HPDE6-E6E7 (cell line): ENCODE results near the gene LCN1.

Experiments used
- DNase-seq: peaks from one replicate; pipeline ENCODE4 v3.0.0; 2011; ENCODE audit warnings: missing footprints; ENCODE audit errors: extremely low spot score

LCN1 gene

DNA sequence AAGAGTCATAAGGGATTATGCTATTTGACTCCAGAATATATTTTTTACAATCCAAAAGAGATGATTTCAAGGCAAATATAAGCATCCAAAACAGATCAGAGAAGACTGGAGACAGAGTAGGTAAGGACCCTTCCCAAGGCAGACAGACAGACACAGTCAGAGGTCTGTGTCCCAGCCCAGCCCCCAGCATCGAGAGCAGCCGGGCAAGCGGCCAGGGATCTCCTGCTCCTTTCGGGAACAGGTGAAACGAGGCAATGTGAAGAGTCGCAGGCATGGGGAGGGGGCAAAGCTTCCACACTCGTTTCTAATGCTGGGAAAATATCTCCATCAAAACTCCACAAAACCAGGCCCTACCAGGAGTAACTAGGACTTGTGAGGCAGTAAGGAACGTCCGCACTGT is 46.1 kb downstream of the LCN1 start:
- no peak for DNase-seq

DNA sequence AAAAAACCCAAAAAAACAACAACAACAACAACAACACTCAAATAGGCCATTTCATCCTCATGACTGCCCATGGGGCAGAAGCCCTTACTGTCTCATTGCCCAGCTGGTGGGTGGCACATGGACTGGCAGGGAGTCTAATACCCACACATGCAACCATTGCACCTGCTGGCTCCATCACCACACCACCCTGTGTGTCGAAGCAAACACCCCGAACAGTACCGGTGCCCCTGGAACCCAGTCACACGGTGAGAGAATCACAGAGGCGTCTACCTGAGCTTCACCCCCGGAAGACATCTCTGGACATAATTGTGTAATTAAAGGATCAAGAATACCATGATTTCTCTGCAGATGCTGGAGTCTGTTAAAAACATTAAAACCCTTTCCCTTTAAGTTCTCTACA is 46.8 kb downstream of the LCN1 start:
- no peak for DNase-seq

DNA sequence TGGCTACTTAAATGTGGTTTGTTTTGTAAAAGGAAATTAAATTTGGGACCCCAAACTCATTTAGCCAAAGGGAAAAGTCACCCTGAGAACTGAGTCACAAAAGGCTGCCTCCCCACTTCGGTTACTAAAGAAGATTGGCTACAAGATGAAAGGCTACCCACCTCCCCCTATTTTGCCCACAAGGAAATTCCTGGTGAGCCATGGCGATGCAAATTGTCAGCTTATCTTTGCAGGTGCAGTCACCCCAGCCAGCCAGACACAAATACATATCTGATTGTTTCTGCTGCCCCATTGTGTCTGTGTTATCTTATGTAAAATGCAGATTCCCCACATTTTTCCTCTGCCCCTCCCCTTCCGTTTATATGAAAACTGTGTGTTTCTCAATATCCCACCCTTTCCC is 49.2 kb downstream of the LCN1 start:
- no peak for DNase-seq

GRCh38 chr9:135572233-135572632 is 51.0 kb downstream of the LCN1 start:
- DNase-seq = no peak

DNA sequence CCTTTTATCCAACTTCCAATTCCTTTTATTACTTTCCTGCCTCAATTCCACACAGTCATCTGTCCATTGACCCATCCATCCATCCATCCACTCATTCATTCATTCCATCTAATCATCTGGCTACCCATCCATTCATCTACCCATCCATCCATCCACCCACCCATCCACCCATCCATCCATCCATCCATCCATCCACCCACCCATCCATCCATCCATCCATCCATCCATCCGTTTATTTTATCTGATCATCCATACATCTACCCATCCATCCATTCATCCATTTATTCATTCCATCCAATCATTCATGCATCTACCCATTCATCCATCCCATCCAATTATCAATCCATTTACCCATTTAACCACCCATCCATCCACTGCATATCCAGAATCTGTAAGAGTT is 51.9 kb downstream of the LCN1 start:
- no peak for DNase-seq

DNA sequence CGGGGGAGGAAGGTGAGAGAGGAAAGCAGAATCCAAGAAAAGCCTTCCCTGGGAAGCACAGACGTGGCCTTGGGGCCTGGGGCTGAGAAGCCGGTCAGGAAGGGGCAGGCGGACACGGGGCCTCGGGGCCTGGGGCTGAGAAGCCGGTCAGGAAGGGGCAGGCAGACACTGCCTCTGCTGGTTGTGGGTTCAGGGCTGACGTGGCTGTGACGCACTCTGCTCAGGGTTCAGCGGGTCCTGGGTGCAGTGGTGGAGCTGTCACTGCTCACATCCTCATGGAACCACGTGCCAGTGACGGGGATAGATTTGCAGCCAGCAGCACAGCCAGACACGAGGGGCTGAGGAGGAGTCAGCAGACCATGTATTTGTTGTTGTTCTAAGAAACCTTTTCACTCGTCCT is 53.1 kb downstream of the LCN1 start:
- DNase-seq = no peak

DNA sequence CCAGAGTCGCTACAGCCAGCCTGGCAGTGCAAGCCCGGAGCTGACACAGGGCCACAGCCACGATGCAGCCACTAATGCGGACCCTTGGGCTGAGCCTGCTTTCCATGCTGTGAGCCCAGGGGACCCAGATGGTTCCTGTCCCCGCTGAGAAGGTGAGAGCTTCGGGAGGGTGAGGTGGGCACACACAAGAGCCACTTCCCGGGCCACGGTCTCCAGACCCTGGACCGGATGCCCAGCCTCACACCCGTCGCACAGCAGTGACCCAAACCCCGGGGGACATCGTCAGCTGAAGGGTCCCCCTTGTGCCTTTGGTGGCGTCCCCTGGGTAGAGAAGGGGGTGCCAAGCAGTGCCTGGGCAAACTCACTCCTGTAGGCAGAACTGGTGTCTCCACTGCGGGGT is 53.7 kb downstream of the LCN1 start:
- no peak for DNase-seq
